Testis (tissue), 3 donors: ENCODE data around the gene SGIP1. TPM values are rescaled to one million over a fixed set of nuclear protein-coding genes. Genes with fewer than 3 reads are reported as not detected.
"Not testable (repeated sequence)": the region's sequence is repeated elsewhere in the genome, so short reads cannot be mapped to it uniquely, and the experiment has no call there.

ENCODE experiments used
- DNase-seq: peaks from one replicate; pipeline ENCODE4 v3.0.0-alpha.2; 2019
- H3K27ac ChIP-seq, 2 donors: fragments of 200-600 bp; sonication (generic); one replicate each; pipeline ENCODE4 v1.5.1; 2019
- H3K27me3 ChIP-seq: fragments of 200-600 bp; sonication (generic); one replicate; pipeline ENCODE4 v1.5.1; 2019
- H3K36me3 ChIP-seq: fragments of 200-600 bp; sonication (generic); one replicate; pipeline ENCODE4 v1.5.1; 2017; ENCODE audit warnings: low read depth; ENCODE audit errors: missing control alignments
- H3K4me1 ChIP-seq: fragments of 200-600 bp; sonication (generic); one replicate; pipeline ENCODE4 v1.5.1; 2019
- H3K4me3 ChIP-seq, 2 donors: fragments of 200-600 bp; sonication (generic); one replicate each; pipeline ENCODE4 v1.5.1; 2017 to 2019
- H3K9me3 ChIP-seq: fragments of 200-600 bp; sonication (generic); one replicate; pipeline ENCODE4 v1.5.1; 2017
- POLR2A ChIP-seq: fragments of 450-650 bp; IDR thresholded peaks from one replicate; pipeline ENCODE4 v1.6.1; 2017; ENCODE audit warnings: antibody characterized with exemption, mild to moderate bottlenecking, moderate library complexity
- WGBS, 2 donors: methylation state at CpG; one replicate each; pipeline ENCODE4 v1.1.5; 2018; 5-methylcytosine and 5-hydroxymethylcytosine counted together
- intact Hi-C: fragments of 100-400 bp; cut with DNase I; formaldehyde crosslinking; loops from one replicate; pipeline ENCODE4 v1.15.1; 2023; ENCODE audit warnings: low total_unique reads
- polyA plus RNA-seq: library from polyadenylated mRNA; stranded (reverse); fragments of 350-450 nt; fragmentation: Illumina TruSeq; extraction: RNeasy Lipid Tissue Mini Kit (QIAGEN cat#74804); gene quantifications from one replicate; pipeline ENCODE4 v1.2.3, GENCODE V29; 2014; ENCODE audit warnings: low read depth, low replicate concordance; ENCODE audit not compliant: insufficient read depth
- total RNA-seq, 2 donors: library from RNA; depleted of rRNA; stranded (reverse); fragments of >200 nt; gene quantifications; one replicate each; pipeline ENCODE4 v1.2.3, GENCODE V29; 2016
- TF ChIP-seq, protein P1 (sequence below), 3 experiments: fragments of 450-650 bp in 2 of 3; fragments of 200-600 bp in 1 of 3; sonication (generic) in 1 of 3; IDR thresholded peaks; one replicate each; pipeline ENCODE4 v1.5.1; 2016 to 2019; ENCODE audit warnings: antibody characterized with exemption in 3 of 3, mild to moderate bottlenecking in 2 of 3, moderate library complexity in 1 of 3

The SGIP1 gene
- total and polyA plus RNA-seq, 3 donors from 2014 or later, result 11.7 to 67.9 (median 48.1) TPM

DNA sequence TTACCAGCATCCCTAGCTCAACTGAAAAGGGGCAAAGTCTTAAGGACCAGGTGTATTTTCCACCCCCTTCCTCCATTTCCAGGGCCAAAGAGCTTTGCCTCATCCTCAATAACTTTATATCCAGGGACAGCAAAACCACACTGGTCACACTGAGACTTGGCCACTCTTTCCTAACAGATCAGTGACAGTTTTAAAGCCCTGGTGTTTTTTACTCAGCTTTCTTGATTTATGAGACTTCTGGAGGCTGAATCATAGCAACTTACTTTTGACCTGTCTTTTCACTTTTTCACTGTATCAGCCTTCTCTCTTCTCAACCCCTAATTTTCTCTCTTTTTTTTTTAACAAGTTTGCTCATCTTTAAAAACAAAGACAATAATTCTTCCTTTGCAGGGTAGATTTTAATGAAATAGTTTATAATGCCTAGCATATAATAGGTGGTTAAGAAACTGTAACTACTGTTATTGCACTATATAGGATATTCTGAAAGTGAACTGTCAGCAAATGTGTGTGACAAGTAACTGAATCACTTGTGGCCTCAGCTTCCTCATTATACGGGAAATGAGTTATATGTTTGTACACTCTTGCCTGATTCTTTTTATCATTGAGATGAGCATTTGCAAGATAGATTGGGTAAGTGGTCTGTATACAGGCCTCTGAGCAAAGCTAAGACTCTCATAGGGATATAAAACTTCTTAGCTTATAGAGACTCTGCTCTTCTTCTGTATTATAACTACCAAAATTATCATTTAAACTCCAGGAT, 198.6 kb downstream of the SGIP1 start:
- Histone ChIP-seq H3K4me1 (no peaks in the 10 kb centered on the region), H3K27ac (no peak overlapping the region), H3K4me3 (no peak overlapping the region), H3K36me3 (no peaks in the 10 kb centered on the region), H3K9me3 (no peaks in the 10 kb centered on the region), H3K27me3 (no peaks in the 10 kb centered on the region)
- no peak for DNase-seq
- WGBS, 2 donors, result 3 to 73% methylated on average over 1 of the region's 1 CpG
- TF ChIP-seq, protein P1, sequence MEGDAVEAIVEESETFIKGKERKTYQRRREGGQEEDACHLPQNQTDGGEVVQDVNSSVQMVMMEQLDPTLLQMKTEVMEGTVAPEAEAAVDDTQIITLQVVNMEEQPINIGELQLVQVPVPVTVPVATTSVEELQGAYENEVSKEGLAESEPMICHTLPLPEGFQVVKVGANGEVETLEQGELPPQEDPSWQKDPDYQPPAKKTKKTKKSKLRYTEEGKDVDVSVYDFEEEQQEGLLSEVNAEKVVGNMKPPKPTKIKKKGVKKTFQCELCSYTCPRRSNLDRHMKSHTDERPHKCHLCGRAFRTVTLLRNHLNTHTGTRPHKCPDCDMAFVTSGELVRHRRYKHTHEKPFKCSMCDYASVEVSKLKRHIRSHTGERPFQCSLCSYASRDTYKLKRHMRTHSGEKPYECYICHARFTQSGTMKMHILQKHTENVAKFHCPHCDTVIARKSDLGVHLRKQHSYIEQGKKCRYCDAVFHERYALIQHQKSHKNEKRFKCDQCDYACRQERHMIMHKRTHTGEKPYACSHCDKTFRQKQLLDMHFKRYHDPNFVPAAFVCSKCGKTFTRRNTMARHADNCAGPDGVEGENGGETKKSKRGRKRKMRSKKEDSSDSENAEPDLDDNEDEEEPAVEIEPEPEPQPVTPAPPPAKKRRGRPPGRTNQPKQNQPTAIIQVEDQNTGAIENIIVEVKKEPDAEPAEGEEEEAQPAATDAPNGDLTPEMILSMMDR (IDR thresholded peaks at IDR 0.05), result no peak
- TF ChIP-seq POLR2A, result no peak
- intact Hi-C loops, result no loop called here

GRCh38 chr1:66733348-66734017, 199.5 kb downstream of the SGIP1 start:
- no peak for TF ChIP-seq POLR2A
- TF ChIP-seq, protein P1 (IDR thresholded peaks at IDR 0.05), result no peak
- WGBS, 2 donors, result 73 to 80% methylated on average over 7 of the region's 7 CpGs
- intact Hi-C loops, result no loop called here
- Histone ChIP-seq H3K36me3 (no peaks in the 10 kb centered on the region), H3K4me3 (no peak overlapping the region), H3K9me3 (no peaks in the 10 kb centered on the region), H3K4me1 (no peaks in the 10 kb centered on the region), H3K27me3 (no peaks in the 10 kb centered on the region), H3K27ac (no peak overlapping the region)
- no peak for DNase-seq

GRCh38 chr1:66734531-66734930, 200.6 kb downstream of the SGIP1 start:
- DNase-seq, H3K4me3 ChIP-seq, H3K4me1 ChIP-seq, H3K9me3 ChIP-seq, intact Hi-C loops, H3K36me3 ChIP-seq, H3K27me3 ChIP-seq, H3K27ac ChIP-seq: not testable (repeated sequence)
- 76 to 78% methylated on average over 6 of the region's 6 CpGs for WGBS, 2 donors

GRCh38 chr1:66737836-66738235, 203.9 kb downstream of the SGIP1 start:
- no peaks in the 10 kb centered on the region for H3K36me3 ChIP-seq

More at GRCh38 chr1:66737836-66738235, 203.9 kb downstream of the SGIP1 start:
- TF ChIP-seq, protein P1 (IDR thresholded peaks at IDR 0.05), result no peak
- no peak for TF ChIP-seq POLR2A
- H3K9me3 ChIP-seq, result no peaks in the 10 kb centered on the region
- intact Hi-C loops, result no loop called here
- H3K4me3 ChIP-seq, result no peak overlapping the region
- no peak overlapping the region for H3K27ac ChIP-seq
- H3K27me3 ChIP-seq, result no peaks in the 10 kb centered on the region
- DNase-seq, result no peak
- WGBS, 2 donors, result 85 to 91% methylated on average over 2 of the region's 2 CpGs
- no peaks in the 10 kb centered on the region for H3K4me1 ChIP-seq
